K562 (cell line): ENCODE measurements around the gene LRRC26. TPM values are rescaled to one million over a fixed set of nuclear protein-coding genes. Genes with fewer than 3 reads are reported as not detected.

ENCODE experiments used
- MXD1 ChIP-seq: fragments of 250-450 bp; sonication (Bioruptor Pico); IDR thresholded peaks from 2 replicates; pipeline ENCODE4 v1.8.0; 2021; ENCODE audit warnings: borderline replicate concordance, mild to moderate bottlenecking, moderate library complexity; ENCODE audit not compliant: poor library complexity, severe bottlenecking
- MXI1 ChIP-seq: IDR thresholded peaks from 2 replicates; pipeline ENCODE4 v1.6.1; 2011; ENCODE audit warnings: low read depth, mild to moderate bottlenecking, improper control_type of control experiment, low read length
- ZBTB11 ChIP-seq, 3 experiments: fragments of 200-800 bp in 1 of 3; fragments of 250-450 bp in 1 of 3; fragments of 450-650 bp in 1 of 3; sonication (Bioruptor Pico) in 1 of 3; sonication (Bioruptor generic) in 1 of 3; formaldehyde crosslinking in 1 of 3; IDR thresholded peaks; 2 replicates each; pipeline versions ENCODE4 v1.6.1 to v1.8.0; 2016 to 2022; ENCODE audit warnings: mild to moderate bottlenecking in 2 of 3, missing genetic modification characterization in 2 of 3, missing compliant biosample characterization in 1 of 3, moderate library complexity in 1 of 3
- polyA plus RNA-seq, 8 experiments: library from polyadenylated mRNA; depleted of rRNA in 4 of 8; stranded (reverse) in 5 of 8; unstranded in 3 of 8; fragments of >200 nt; fragmentation: Nextera tagmentation in 2 of 8; fragmentation: Illumina TruSeq in 1 of 8; extraction: Ambion mirVana in 2 of 8; extraction: Trizol in 1 of 8; gene quantifications; 2 replicates each; pipeline versions ENCODE4 v1.2.1 to v1.2.3, GENCODE V29; 2011 to 2014; ENCODE audit warnings: inconsistent platforms in 1 of 8, missing spikeins in 1 of 8
- total RNA-seq, 7 experiments: library from RNA; depleted of rRNA in 6 of 7; stranded (reverse); fragments of >200 nt in 6 of 7; fragmentation: Illumina TruSeq in 2 of 7; extraction: Trizol in 2 of 7; gene quantifications; 2 replicates each; pipeline versions ENCODE4 v1.2.1 to v1.2.3, GENCODE V29; 2011 to 2021; ENCODE audit warnings: low replicate concordance in 1 of 7

LRRC26 gene
- total and polyA plus RNA-seq, 9 of the 15 experiments (the other 6 are each of a cell fraction or from before 2014, with no cell fraction given), result not detected

GRCh38 chr9:137138722-137139467, 31.0 kb downstream of the LRRC26 start, which contains the start of gene GRIN1 (continued):
- TF ChIP-seq MXD1 (CRISPR knock-in tag) (peak; percentile 67), MXI1 (peak; percentile 66; the same call in 1 of the 2 replicates), ZBTB11 (CRISPR knock-in tag; IDR thresholded peaks at IDR 0.05) (peak in 1 of 3 experiments; percentile 38; a peak in 1 of 6 replicates)
